GM12878 (cell line): ENCODE data around the gene BRAT1. TPM values are rescaled to one million over a fixed set of nuclear protein-coding genes. Genes with fewer than 3 reads are reported as not detected.

Source experiments
- ATAC-seq: fragments of 200-7000 bp; cut with Tn5 transposase; 3 replicates; pipeline ENCODE4 v1.9.1; 2020; ENCODE audit warnings: mild to moderate bottlenecking, moderate library complexity
- BruUV-seq: library from RNA; stranded (reverse); fragments of 400-500 nt; replicated peaks from 2 replicates; lab custom pipeline; 2021; lab: Mats Ljungman, UMichigan
- CTCF ChIA-PET: fragments of 300-600 bp; sonication (Branson Sonifier 250); formaldehyde crosslinking; extraction: SDS; loops from one replicate; lab custom pipeline; 2021; ENCODE audit warnings: inconsistent platforms; lab: Yijun Ruan, JAX
- POLR2A ChIA-PET: fragments of 350-600 bp; formaldehyde crosslinking; extraction: SDS; loops from one replicate; lab custom pipeline; 2021; ENCODE audit warnings: inconsistent platforms; lab: Charles Lee
- RAD21 ChIA-PET: fragments of 300-600 bp; sonication (Branson Sonifier 250); formaldehyde crosslinking; loops from one replicate; lab custom pipeline; 2023; ENCODE audit warnings: antibody characterized with exemption; ENCODE audit not compliant: unreplicated experiment; lab: Charles Lee
- SMC1A ChIA-PET: fragments of 300-600 bp; sonication (Branson Sonifier 250); formaldehyde crosslinking; loops from one replicate; lab custom pipeline; 2023; ENCODE audit not compliant: unreplicated experiment, uncharacterized antibody; lab: Charles Lee
- DNase-seq: peaks from one replicate; pipeline ENCODE4 v3.0.0-alpha.2; 2011; ENCODE audit warnings: low read depth, low spot score
- FAIRE-seq: peaks from 3 replicates; lab custom pipeline; 2011; peaks lifted over from hg19 to GRCh38; lab: Jason Lieb, UNC
- H2AFZ ChIP-seq: 2 replicates; pipeline ENCODE4 v1.6.0; 2011; ENCODE audit warnings: low read depth, low read length, control low read depth; ENCODE audit not compliant: control insufficient read depth
- H3K27ac ChIP-seq: 2 replicates; pipeline ENCODE4 v1.5.1; 2011; ENCODE audit warnings: control low read depth; ENCODE audit not compliant: control insufficient read depth, insufficient read depth
- H3K27me3 ChIP-seq, 2 experiments: replicated peaks in 1 of 2; 2 replicates each; pipeline versions ENCODE4 v1.6.0 to v1.6.1; 2011; ENCODE audit warnings: low read length in 1 of 2; ENCODE audit not compliant: control insufficient read depth in 2 of 2, insufficient read depth in 2 of 2
- H3K36me3 ChIP-seq, 2 experiments: 2 replicates each; pipeline ENCODE4 v1.5.1; 2011; ENCODE audit warnings: low read length in 1 of 2; ENCODE audit not compliant: control insufficient read depth in 2 of 2, insufficient read depth in 2 of 2
- H3K4me1 ChIP-seq: 2 replicates; pipeline ENCODE4 v1.6.1; 2011; ENCODE audit warnings: mild to moderate bottlenecking, low read length, moderate library complexity, mixed read lengths; ENCODE audit not compliant: control insufficient read depth, insufficient read depth
- H3K4me2 ChIP-seq: 2 replicates; pipeline ENCODE4 v1.6.0; 2011; ENCODE audit warnings: control low read depth; ENCODE audit not compliant: control insufficient read depth, insufficient read depth
- H3K4me3 ChIP-seq: fragments of 200-600 bp; sonication (generic); 2 replicates; pipeline ENCODE4 v1.5.1; 2016
- H3K79me2 ChIP-seq: 2 replicates; pipeline ENCODE4 v1.6.0; 2011; ENCODE audit warnings: low read length; ENCODE audit not compliant: control insufficient read depth, insufficient read depth
- H3K9ac ChIP-seq: 2 replicates; pipeline ENCODE4 v1.8.0; 2011; ENCODE audit warnings: low read length, control low read depth, mixed read lengths; ENCODE audit not compliant: control insufficient read depth, insufficient read depth
- H3K9me3 ChIP-seq: replicated peaks from 3 replicates; pipeline ENCODE4 v1.5.1; 2011; ENCODE audit warnings: mild to moderate bottlenecking, low read length; ENCODE audit not compliant: control insufficient read depth, insufficient read depth
- H4K20me1 ChIP-seq: 2 replicates; pipeline ENCODE4 v1.6.0; 2011; ENCODE audit not compliant: control insufficient read depth, insufficient read depth
- ATF7 ChIP-seq: fragments of 450-650 bp; IDR thresholded peaks from 2 replicates; pipeline ENCODE4 v1.6.1; 2016; ENCODE audit warnings: low read depth, mild to moderate bottlenecking
- DPF2 ChIP-seq: fragments of 450-650 bp; IDR thresholded peaks from 2 replicates; pipeline ENCODE4 v1.6.1; 2017; ENCODE audit warnings: mild to moderate bottlenecking
- GATAD2B ChIP-seq: fragments of 450-650 bp; conservative IDR thresholded peaks from 2 replicates; pipeline ENCODE4 v1.6.1; 2017; ENCODE audit warnings: low read depth, mild to moderate bottlenecking, moderate library complexity
- IKZF1 ChIP-seq: fragments of 450-650 bp; conservative IDR thresholded peaks from 2 replicates; pipeline ENCODE4 v1.6.1; 2017; ENCODE audit warnings: antibody characterized with exemption, mild to moderate bottlenecking
- NFXL1 ChIP-seq: fragments of 450-650 bp; IDR thresholded peaks from 2 replicates; pipeline ENCODE4 v1.6.1; 2017; ENCODE audit warnings: antibody characterized with exemption, mild to moderate bottlenecking, borderline replicate concordance
- NR2F1 ChIP-seq: fragments of 450-650 bp; conservative IDR thresholded peaks from 2 replicates; pipeline ENCODE4 v1.6.1; 2017; ENCODE audit warnings: mild to moderate bottlenecking
- SIN3A ChIP-seq: IDR thresholded peaks from 2 replicates; pipeline ENCODE4 v1.6.1; 2012; ENCODE audit warnings: low read depth, low read length, improper control_type of control experiment
- SMAD1 ChIP-seq: fragments of 450-650 bp; IDR thresholded peaks from 2 replicates; pipeline ENCODE4 v1.6.1; 2018; ENCODE audit warnings: mild to moderate bottlenecking, low read depth; ENCODE audit not compliant: partially characterized antibody
- SMARCA5 ChIP-seq: fragments of 450-650 bp; IDR thresholded peaks from 2 replicates; pipeline ENCODE4 v1.6.1; 2017; ENCODE audit warnings: mild to moderate bottlenecking
- ZNF217 ChIP-seq: fragments of 450-650 bp; IDR thresholded peaks from 2 replicates; pipeline ENCODE4 v1.6.1; 2017; ENCODE audit warnings: antibody characterized with exemption, mild to moderate bottlenecking
- WGBS: methylation state at CpG from one replicate; pipeline ENCODE4 v1.1.6; 2016; ENCODE audit warnings: low lambda C conversion rate; ENCODE audit not compliant: insufficient replicate concordance, insufficient coverage; ENCODE audit errors: missing lambda C conversion rate; 5-methylcytosine and 5-hydroxymethylcytosine counted together
- in situ Hi-C: fragments of 300-500 bp; cut with MboI; formaldehyde crosslinking; loops from 9 replicates; pipeline ENCODE4 v1.14.3; 2018; ENCODE audit warnings: mixed read lengths
- intact Hi-C: fragments of 100-400 bp; cut with micrococcal nuclease; formaldehyde crosslinking; loops from one replicate; pipeline ENCODE4 v1.14.2; 2022; ENCODE audit not compliant: unreplicated experiment
- polyA plus RNA-seq, 11 experiments: library from polyadenylated mRNA; depleted of rRNA in 4 of 11; unstranded in 6 of 11; stranded (reverse) in 5 of 11; fragments of >200 nt; fragmentation: Nextera tagmentation in 4 of 11; fragmentation: Illumina TruSeq in 1 of 11; extraction: Ambion mirVana in 4 of 11; extraction: Trizol in 1 of 11; gene quantifications; 1 replicate in 1 of 11; 2 replicates in 10 of 11; pipeline versions ENCODE4 v1.2.1 to v1.2.3, GENCODE V29; 2011 to 2016; ENCODE audit warnings: inconsistent platforms in 2 of 11, missing spikeins in 2 of 11, low read depth in 1 of 11
- total RNA-seq, 4 experiments: library from RNA; depleted of rRNA in 3 of 4; stranded (reverse); fragments of >200 nt in 3 of 4; fragmentation: Illumina TruSeq in 1 of 4; extraction: Trizol in 1 of 4; gene quantifications; 2 replicates each; pipeline versions ENCODE4 v1.2.1 to v1.2.3, GENCODE V29; 2013 to 2021
- TF ChIP-seq, protein P1 (sequence below): fragments of 450-650 bp; conservative IDR thresholded peaks from 2 replicates; pipeline ENCODE4 v1.6.1; 2017; ENCODE audit warnings: mild to moderate bottlenecking, moderate library complexity

BRAT1 gene
- total and polyA plus RNA-seq, 10 of the 15 experiments (the other 5 are each of a cell fraction or from before 2014, with no cell fraction given): 0.13 to 53.3 (median 16.0) TPM

- ChIA-PET SMC1A (interaction anchor here (1.1 kb wide), 1 partner anchor 8 kb away, joined by 3 read pairs; no protein-coding TSS in a partner anchor), CTCF (interaction anchor here (0.6 to 1.7 kb wide), 7 partner anchors 9 to 150 kb away, joined by 3 to 7 read pairs (median 3); no protein-coding TSS in a partner anchor)
Measured at GRCh38 chr7:2559283-2559950, 4.1 kb upstream of the BRAT1 start.

More at GRCh38 chr7:2559283-2559950, 4.1 kb upstream of the BRAT1 start:
- H2AFZ ChIP-seq: peak overlapping the region; percentile 85
- intact Hi-C loops: no loop called here
- H3K27ac ChIP-seq: peak overlapping the region; percentile 58; the same call in 1 of the 2 replicates
- TF ChIP-seq NFXL1: no peak
- peak; percentile 51; the same call in 1 of the 2 replicates for TF ChIP-seq GATAD2B
- TF ChIP-seq DPF2: peak; percentile 61
- 0 out of 2 replicates have a peak, but pooled peaks have one; percentile 79 for TF ChIP-seq NR2F1
- TF ChIP-seq IKZF1: peak; percentile 70; the same call in 1 of the 2 replicates
- peak; percentile 91 for TF ChIP-seq SMARCA5
- TF ChIP-seq SMAD1: no peak
- peak; percentile 90; the same call in 1 of the 2 replicates for TF ChIP-seq ZNF217
- TF ChIP-seq SIN3A: peak; percentile 2; the same call in 1 of the 2 replicates
- TF ChIP-seq ATF7: no peak
- TF ChIP-seq, protein P1, sequence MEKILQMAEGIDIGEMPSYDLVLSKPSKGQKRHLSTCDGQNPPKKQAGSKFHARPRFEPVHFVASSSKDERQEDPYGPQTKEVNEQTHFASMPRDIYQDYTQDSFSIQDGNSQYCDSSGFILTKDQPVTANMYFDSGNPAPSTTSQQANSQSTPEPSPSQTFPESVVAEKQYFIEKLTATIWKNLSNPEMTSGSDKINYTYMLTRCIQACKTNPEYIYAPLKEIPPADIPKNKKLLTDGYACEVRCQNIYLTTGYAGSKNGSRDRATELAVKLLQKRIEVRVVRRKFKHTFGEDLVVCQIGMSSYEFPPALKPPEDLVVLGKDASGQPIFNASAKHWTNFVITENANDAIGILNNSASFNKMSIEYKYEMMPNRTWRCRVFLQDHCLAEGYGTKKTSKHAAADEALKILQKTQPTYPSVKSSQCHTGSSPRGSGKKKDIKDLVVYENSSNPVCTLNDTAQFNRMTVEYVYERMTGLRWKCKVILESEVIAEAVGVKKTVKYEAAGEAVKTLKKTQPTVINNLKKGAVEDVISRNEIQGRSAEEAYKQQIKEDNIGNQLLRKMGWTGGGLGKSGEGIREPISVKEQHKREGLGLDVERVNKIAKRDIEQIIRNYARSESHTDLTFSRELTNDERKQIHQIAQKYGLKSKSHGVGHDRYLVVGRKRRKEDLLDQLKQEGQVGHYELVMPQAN: peak; percentile 86
- no TSS peak for BruUV-seq
- DNase-seq (no peak), FAIRE-seq (no peak), ATAC-seq (peak; percentile 16)
- H3K9ac ChIP-seq: peak overlapping the region; percentile 56; the same call in 1 of the 2 replicates
- H4K20me1 ChIP-seq: no peaks in the 10 kb centered on the region
- H3K79me2 ChIP-seq: peaks cover 12% of the 10 kb centered on the region
- RAD21 ChIA-PET: interaction anchor here (0.6 to 1.3 kb wide), 5 partner anchors 18 to 161 kb away, joined by 3 read pairs; no protein-coding TSS in a partner anchor
- H3K4me1 ChIP-seq: peaks cover 11% of the 10 kb centered on the region
- WGBS: 9% methylated on average over 31 of the region's 53 CpGs
- no peaks in the 10 kb centered on the region for H3K9me3 ChIP-seq
- peak overlapping the region; percentile 90 for H3K4me3 ChIP-seq
- POLR2A ChIA-PET: interaction anchor here (1.1 to 1.3 kb wide), 2 partner anchors 12 to 151 kb away, joined by 3 to 4 read pairs; no protein-coding TSS in a partner anchor
- H3K27me3 ChIP-seq: no peaks in the 10 kb centered on the region
- no peaks in the 10 kb centered on the region for H3K36me3 ChIP-seq
- in situ Hi-C loops: no loop called here
- H3K4me2 ChIP-seq: peak overlapping the region; percentile 93
